CD14-positive monocyte (primary cell): ENCODE measurements around the gene MPRIP. TPM values are rescaled to one million over a fixed set of nuclear protein-coding genes. Genes with fewer than 3 reads are reported as not detected.

Experiments
- DNase-seq, 3 donors: peaks; one replicate each; pipeline ENCODE4 v3.0.0-alpha.2; 2011 to 2022
- H2AFZ ChIP-seq: 2 replicates; pipeline ENCODE4 v1.6.0; 2012; ENCODE audit warnings: mild to moderate bottlenecking, low read depth, low read length, inconsistent platforms; ENCODE audit not compliant: insufficient read depth, poor library complexity, severe bottlenecking
- H3K27ac ChIP-seq, 2 donors: 1 replicate in 1 of 2; 2 replicates in 1 of 2; pipeline ENCODE4 v1.5.1; 2012 to 2013; ENCODE audit warnings: low read length in 2 of 2, control low read depth in 1 of 2, inconsistent platforms in 1 of 2, low read depth in 1 of 2, mild to moderate bottlenecking in 1 of 2
- H3K27me3 ChIP-seq, 2 donors: one replicate each; pipeline versions ENCODE4 v1.6.0 to v1.6.1; 2011 to 2013; ENCODE audit warnings: low read length in 2 of 2; ENCODE audit not compliant: control insufficient read depth in 2 of 2, insufficient read depth in 2 of 2
- H3K36me3 ChIP-seq, 2 donors: replicated peaks in 1 of 2; 1 replicate in 1 of 2; 2 replicates in 1 of 2; pipeline versions ENCODE4 v1.5.1 to v1.6.1; 2012 to 2013; ENCODE audit warnings: low read length in 2 of 2, control low read depth in 1 of 2, inconsistent platforms in 1 of 2, mild to moderate bottlenecking in 1 of 2; ENCODE audit not compliant: insufficient read depth in 2 of 2, control insufficient read depth in 1 of 2
- H3K4me1 ChIP-seq, 2 donors: 1 replicate in 1 of 2; 2 replicates in 1 of 2; pipeline versions ENCODE4 v1.5.1 to v1.6.1; 2012 to 2013; ENCODE audit warnings: low read length in 2 of 2, control low read depth in 1 of 2, inconsistent platforms in 1 of 2, mild to moderate bottlenecking in 1 of 2, moderate library complexity in 1 of 2; ENCODE audit not compliant: insufficient read depth in 2 of 2, control insufficient read depth in 1 of 2
- H3K4me2 ChIP-seq: replicated peaks from 2 replicates; pipeline ENCODE3; 2012; ENCODE audit warnings: low read length, moderate library complexity, mild to moderate bottlenecking; ENCODE audit not compliant: poor library complexity, severe bottlenecking; ENCODE audit errors: extremely low read depth
- H3K4me3 ChIP-seq, 3 experiments: fragments of 200-600 bp in 1 of 3; sonication (generic) in 1 of 3; replicated peaks in 1 of 3; 1 replicate in 2 of 3; 2 replicates in 1 of 3; pipeline ENCODE4 v1.5.1; 2011 to 2013; ENCODE audit warnings: low read length in 3 of 3, mild to moderate bottlenecking in 3 of 3, control low read depth in 2 of 3, low read depth in 2 of 3, inconsistent platforms in 1 of 3, moderate library complexity in 1 of 3
- H3K79me2 ChIP-seq: 2 replicates; pipeline ENCODE4 v1.6.0; 2012; ENCODE audit warnings: mild to moderate bottlenecking, control low read depth, inconsistent platforms, low read length, moderate library complexity; ENCODE audit not compliant: insufficient read depth
- H3K9ac ChIP-seq: 2 replicates; pipeline ENCODE4 v1.6.0; 2017; ENCODE audit warnings: low read length, mild to moderate bottlenecking; ENCODE audit not compliant: insufficient read depth, poor library complexity, severe bottlenecking
- H3K9me3 ChIP-seq, 2 donors: replicated peaks in 1 of 2; 1 replicate in 1 of 2; 2 replicates in 1 of 2; pipeline versions ENCODE4 v1.5.1 to v1.6.1; 2012 to 2013; ENCODE audit warnings: low read length in 2 of 2, control low read depth in 1 of 2; ENCODE audit not compliant: control insufficient read depth in 1 of 2, insufficient read depth in 1 of 2
- H4K20me1 ChIP-seq: 2 replicates; pipeline ENCODE4 v1.6.0; 2012; ENCODE audit warnings: mild to moderate bottlenecking, low read length, control low read depth, moderate library complexity; ENCODE audit not compliant: insufficient read depth
- H3K27ac Mint-ChIP-seq, 7 donors: one replicate each; pipeline ENCODE4 v1.8.0; 2020; ENCODE audit warnings: mild to moderate bottlenecking in 7 of 7, mixed read lengths in 7 of 7, moderate library complexity in 6 of 7, inconsistent platforms in 2 of 7
- H3K27me3 Mint-ChIP-seq, 3 donors: one replicate each; pipeline ENCODE4 v1.8.0; 2021 to 2022; ENCODE audit warnings: low read depth in 3 of 3, mild to moderate bottlenecking in 3 of 3, mixed read lengths in 3 of 3, moderate library complexity in 3 of 3, inconsistent platforms in 1 of 3
- H3K36me3 Mint-ChIP-seq, 2 donors: one replicate each; pipeline ENCODE4 v1.8.0; 2020; ENCODE audit warnings: mixed read lengths in 2 of 2, inconsistent platforms in 1 of 2, mild to moderate bottlenecking in 1 of 2
- H3K4me1 Mint-ChIP-seq: one replicate; pipeline ENCODE4 v1.8.0; 2020; ENCODE audit warnings: mild to moderate bottlenecking, mixed read lengths
- H3K4me3 Mint-ChIP-seq, 2 donors: one replicate each; pipeline ENCODE4 v1.8.0; 2020; ENCODE audit warnings: mild to moderate bottlenecking in 2 of 2, mixed read lengths in 2 of 2, moderate library complexity in 1 of 2
- H3K9me3 Mint-ChIP-seq, 7 donors: one replicate each; pipeline ENCODE4 v1.8.0; 2020 to 2022; ENCODE audit warnings: mixed read lengths in 7 of 7, mild to moderate bottlenecking in 6 of 7, moderate library complexity in 6 of 7, inconsistent platforms in 2 of 7
- CTCF ChIP-seq: fragments of 200-600 bp; IDR thresholded peaks from one replicate; pipeline ENCODE4 v1.8.0; 2022; ENCODE audit warnings: antibody characterized with exemption, mild to moderate bottlenecking
- WGBS: methylation state at CpG from one replicate; pipeline ENCODE4 v1.1.5; 2013; ENCODE audit warnings: missing lambda C conversion rate; ENCODE audit not compliant: insufficient coverage; 5-methylcytosine and 5-hydroxymethylcytosine counted together
- intact Hi-C, 2 donors: fragments of 100-400 bp; cut with micrococcal nuclease; formaldehyde crosslinking; loops; one replicate each; pipeline versions ENCODE4 v1.15.0 to v1.15.1; 2023
- polyA plus RNA-seq, 3 donors: library from polyadenylated mRNA; depleted of rRNA in 1 of 3; unstranded in 2 of 3; stranded (reverse) in 1 of 3; fragments of 300-500 nt in 2 of 3; fragments of >200 nt in 1 of 3; fragmentation: Illumina TruSeq in 2 of 3; gene quantifications; 1 replicate in 2 of 3; 2 replicates in 1 of 3; pipeline ENCODE4 v1.2.3, GENCODE V29; 2012 to 2021

Gene MPRIP
- polyA plus RNA-seq, 3 donors, result 2.0 to 48.7 (median 2.5) TPM

- DNase-seq, result no peak
- H3K36me3 Mint-ChIP-seq, result no peaks in the 10 kb centered on the region
- Histone ChIP-seq H4K20me1 (no peaks in the 10 kb centered on the region), H3K4me1 (peaks cover 15 to 19% of the 10 kb centered on the region in 2 donors), H3K79me2 (no peaks in the 10 kb centered on the region), H3K27me3 (peaks cover 0 to 21% of the 10 kb centered on the region in 2 donors), H3K9me3 (no peaks in the 10 kb centered on the region), H2AFZ (no peak overlapping the region), H3K4me3 (no peak overlapping the region), H3K9ac (no peak overlapping the region), H3K4me2 (no peak overlapping the region), H3K27ac (no peak overlapping the region), H3K36me3 (no peaks in the 10 kb centered on the region)
- H3K27ac Mint-ChIP-seq, result peak overlapping the region in 3 of 7 donors; percentile 14 to 53 (median 43)
- WGBS, result 94% methylated on average over 9 of the region's 10 CpGs
- H3K4me1 Mint-ChIP-seq, result peaks cover 21% of the 10 kb centered on the region
- peaks cover 0 to 5% (median 0%) of the 10 kb centered on the region in 7 donors for H3K9me3 Mint-ChIP-seq
- no peak for TF ChIP-seq CTCF
- peaks cover 12 to 50% (median 44%) of the 10 kb centered on the region in 3 donors for H3K27me3 Mint-ChIP-seq
- peak overlapping the region in 1 of 2 donors; percentile 11 for H3K4me3 Mint-ChIP-seq
- intact Hi-C loops, result no loop called here
Observed at GRCh38 chr17:17018612-17019429, 23.4 kb upstream of the MPRIP start.

- Mint-ChIP-seq H3K4me1 (peaks cover 21% of the 10 kb centered on the region), H3K9me3 (peaks cover 0 to 5% (median 0%) of the 10 kb centered on the region in 7 donors)
Observed at GRCh38 chr17:17019430-17019762, 22.9 kb upstream of the MPRIP start.

More at GRCh38 chr17:17019430-17019762, 22.9 kb upstream of the MPRIP start:
- Histone ChIP-seq H2AFZ (no peak overlapping the region), H3K79me2 (no peaks in the 10 kb centered on the region), H3K27ac (no peak overlapping the region), H3K4me3 (no peak overlapping the region), H3K9ac (no peak overlapping the region), H3K4me2 (no peak overlapping the region), H3K9me3 (no peaks in the 10 kb centered on the region), H3K36me3 (no peaks in the 10 kb centered on the region), H3K4me1 (peaks cover 15 to 19% of the 10 kb centered on the region in 2 donors), H3K27me3 (peaks cover 0 to 15% of the 10 kb centered on the region in 2 donors), H4K20me1 (no peaks in the 10 kb centered on the region)
- H3K4me3 Mint-ChIP-seq, result peak overlapping the region in 1 of 2 donors; percentile 11
- no peak for DNase-seq
- intact Hi-C loops, result no loop called here
- no peaks in the 10 kb centered on the region for H3K36me3 Mint-ChIP-seq
- no peak for TF ChIP-seq CTCF
- WGBS, result 85% methylated on average over 2 of the region's 5 CpGs
- H3K27me3 Mint-ChIP-seq, result peaks cover 10 to 44% (median 41%) of the 10 kb centered on the region in 3 donors
- no peak overlapping the region for H3K27ac Mint-ChIP-seq
